HCT116 (cell line): ENCODE results near the gene CELF2. TPM values are rescaled to one million over a fixed set of nuclear protein-coding genes. Genes with fewer than 3 reads are reported as not detected.

Experiments
- ATAC-seq: fragments of 200-7000 bp; cut with Tn5 transposase; 2 replicates; pipeline ENCODE4 v1.9.1; 2020; ENCODE audit warnings: mild to moderate bottlenecking, moderate library complexity
- BruUV-seq: library from RNA; stranded (reverse); fragments of 400-500 nt; replicated peaks from 2 replicates; lab custom pipeline; 2021; lab: Mats Ljungman, UMichigan
- CTCF ChIA-PET: fragments of 300-600 bp; sonication (Branson Sonifier 250); formaldehyde crosslinking; loops from one replicate; lab custom pipeline; 2021; ENCODE audit warnings: antibody characterized with exemption; lab: Charles Lee
- POLR2A ChIA-PET: fragments of 300-600, 350-600 bp; sonication (Branson Sonifier 250); formaldehyde crosslinking; loops from one replicate; lab custom pipeline; 2021; ENCODE audit warnings: antibody characterized with exemption; lab: Charles Lee
- RAD21 ChIA-PET, 2 experiments: fragments of 300-600 bp; sonication (Branson Sonifier 250); formaldehyde crosslinking; loops; one replicate each; lab custom pipeline; 2023; ENCODE audit warnings: low total read pairs in 2 of 2; ENCODE audit not compliant: uncharacterized antibody in 2 of 2, unreplicated experiment in 2 of 2, low non-redundant PET in 1 of 2; lab: Charles Lee
- DNase-seq: peaks from one replicate; pipeline ENCODE4 v3.0.0-alpha.2; 2010; ENCODE audit warnings: low read depth, low spot score
- H2AFZ ChIP-seq: fragments of 200-600 bp; shearing (Covaris generic), sonication (generic); 2 replicates; pipeline ENCODE4 v1.6.1; 2017; ENCODE audit warnings: low read depth, mixed run types, mixed read lengths, antibody characterized with exemption, low read length; ENCODE audit not compliant: poor library complexity, severe bottlenecking
- H3K27ac ChIP-seq: 2 replicates; pipeline ENCODE4 v1.5.1; 2012; ENCODE audit warnings: low read depth, low read length
- H3K27me3 ChIP-seq: fragments of 200-600 bp; sonication (generic); 2 replicates; pipeline ENCODE4 v1.6.1; 2016; ENCODE audit warnings: mixed run types, low read length, mixed read lengths; ENCODE audit not compliant: insufficient read depth
- H3K36me3 ChIP-seq, 2 experiments: fragments of 200-500 bp in 1 of 2; fragments of 200-600 bp in 1 of 2; sonication (Bioruptor generic) in 1 of 2; sonication (generic) in 1 of 2; 2 replicates each; pipeline versions ENCODE4 v1.5.1 to v1.6.1; 2014 to 2016; ENCODE audit warnings: low read length in 2 of 2, inconsistent platforms in 1 of 2, mixed read lengths in 1 of 2, mixed run types in 1 of 2; ENCODE audit not compliant: insufficient read depth in 2 of 2, control insufficient read depth in 1 of 2
- H3K4me1 ChIP-seq, 2 experiments: fragments of 200-600 bp in 1 of 2; sonication (generic) in 1 of 2; 2 replicates each; pipeline versions ENCODE4 v1.5.1 to v1.6.1; 2012 to 2017; ENCODE audit warnings: low read length in 2 of 2, inconsistent platforms in 1 of 2, mild to moderate bottlenecking in 1 of 2, mixed read lengths in 1 of 2, mixed run types in 1 of 2, moderate library complexity in 1 of 2; ENCODE audit not compliant: insufficient read depth in 2 of 2, control insufficient read depth in 1 of 2
- H3K4me2 ChIP-seq: fragments of 200-600 bp; sonication (generic); 2 replicates; pipeline ENCODE4 v1.6.1; 2017; ENCODE audit warnings: mixed run types, low read length, mixed read lengths
- H3K4me3 ChIP-seq, 2 experiments: fragments of 200-600 bp in 1 of 2; sonication (generic) in 1 of 2; replicated peaks in 1 of 2; 2 replicates each; pipeline ENCODE4 v1.5.1; 2011 to 2016; ENCODE audit warnings: low read length in 2 of 2, control low read depth in 1 of 2, low read depth in 1 of 2, mild to moderate bottlenecking in 1 of 2, mixed read lengths in 1 of 2, mixed run types in 1 of 2
- H3K79me2 ChIP-seq: fragments of 200-600 bp; sonication (generic); 2 replicates; pipeline ENCODE4 v1.6.1; 2017; ENCODE audit warnings: mild to moderate bottlenecking, mixed run types, low read length, moderate library complexity, mixed read lengths; ENCODE audit not compliant: insufficient read depth
- H3K9ac ChIP-seq: fragments of 200-600 bp; sonication (generic); 2 replicates; pipeline ENCODE4 v1.6.1; 2016; ENCODE audit warnings: low read length, mixed read lengths
- H3K9me2 ChIP-seq: fragments of 200-600 bp; sonication (generic), shearing (Covaris generic); 2 replicates; pipeline ENCODE4 v1.6.1; 2017; ENCODE audit warnings: mixed run types, mild to moderate bottlenecking, moderate library complexity; ENCODE audit not compliant: insufficient read depth
- H3K9me3 ChIP-seq, 2 experiments: fragments of 200-500 bp in 1 of 2; fragments of 200-600 bp in 1 of 2; sonication (Bioruptor generic) in 1 of 2; sonication (generic) in 1 of 2; 2 replicates each; pipeline ENCODE4 v1.6.1; 2014 to 2017; ENCODE audit warnings: low read length in 2 of 2, mixed read lengths in 2 of 2, inconsistent platforms in 1 of 2, low read depth in 1 of 2, mild to moderate bottlenecking in 1 of 2, mixed run types in 1 of 2, moderate library complexity in 1 of 2; ENCODE audit not compliant: control insufficient read depth in 1 of 2, insufficient read depth in 1 of 2
- H4K20me1 ChIP-seq: fragments of 200-600 bp; sonication (generic), shearing (Covaris generic); 2 replicates; pipeline ENCODE4 v1.6.1; 2017; ENCODE audit warnings: mixed run types, mild to moderate bottlenecking, moderate library complexity; ENCODE audit not compliant: insufficient read depth
- CEBPB ChIP-seq: IDR thresholded peaks from 2 replicates; pipeline ENCODE4 v1.6.1; 2012; ENCODE audit warnings: low read depth
- EZH2 ChIP-seq: fragments of 200-600 bp; sonication (generic); IDR thresholded peaks from 2 replicates; pipeline ENCODE4 v1.6.1; 2017; ENCODE audit warnings: antibody characterized with exemption, mixed run types
- EZH2phosphoT487 ChIP-seq: fragments of 200-600 bp; IDR thresholded peaks from 2 replicates; pipeline ENCODE4 v1.6.1; 2018; ENCODE audit warnings: antibody characterized with exemption, borderline replicate concordance
- MAX ChIP-seq: IDR thresholded peaks from 2 replicates; pipeline ENCODE4 v1.6.1; 2012
- POLR2AphosphoS5 ChIP-seq: IDR thresholded peaks from 2 replicates; pipeline ENCODE4 v1.6.1; 2011; ENCODE audit warnings: mild to moderate bottlenecking, low read depth, low read length, moderate library complexity
- RAD21 ChIP-seq: IDR thresholded peaks from 2 replicates; pipeline ENCODE4 v1.6.1; 2012; ENCODE audit warnings: low read depth, mild to moderate bottlenecking
- SIN3A ChIP-seq: IDR thresholded peaks from 2 replicates; pipeline ENCODE4 v1.6.1; 2012; ENCODE audit warnings: low read depth
- SP1 ChIP-seq: IDR thresholded peaks from 2 replicates; pipeline ENCODE4 v1.6.1; 2012; ENCODE audit warnings: low read depth
- SRF ChIP-seq: IDR thresholded peaks from 2 replicates; pipeline ENCODE4 v1.6.1; 2012; ENCODE audit warnings: low read depth
- TCF7L2 ChIP-seq: IDR thresholded peaks from 2 replicates; pipeline ENCODE4 v1.7.0; 2011; ENCODE audit warnings: borderline replicate concordance, inconsistent platforms; ENCODE audit not compliant: insufficient read depth, insufficient read length; ENCODE audit errors: extremely low read depth
- YY1 ChIP-seq: IDR thresholded peaks from 2 replicates; pipeline ENCODE4 v1.6.1; 2011; ENCODE audit warnings: low read length, low read depth, moderate library complexity, mild to moderate bottlenecking; ENCODE audit not compliant: insufficient replicate concordance; ENCODE audit errors: extremely low read depth
- ZBTB33 ChIP-seq: IDR thresholded peaks from 2 replicates; pipeline ENCODE4 v1.6.1; 2011; ENCODE audit warnings: mild to moderate bottlenecking, low read length, moderate library complexity; ENCODE audit not compliant: insufficient replicate concordance; ENCODE audit errors: extremely low read depth
- ZFX ChIP-seq: fragments of 450-650 bp; IDR thresholded peaks from 2 replicates; pipeline ENCODE4 v1.6.1; 2017
- intact Hi-C: fragments of 100-400 bp; cut with micrococcal nuclease; formaldehyde crosslinking; loops from 2 replicates; pipeline ENCODE4 v1.10.0; 2022
- total RNA-seq: library from RNA; stranded (reverse); gene quantifications from one replicate; pipeline ENCODE4 v1.2.1, GENCODE V29; 2021; ENCODE audit not compliant: unreplicated experiment

CELF2 gene
- total RNA-seq, 1 experiment from 2014 or later: 0.66 TPM

GRCh38 chr10:11134411-11134810, 116.7 kb downstream of the CELF2 start:
- no peaks in the 10 kb centered on the region for H3K27me3 ChIP-seq
- H3K4me2 ChIP-seq: no peak overlapping the region
- H3K79me2 ChIP-seq: no peaks in the 10 kb centered on the region
- no peak for ATAC-seq
- no peak overlapping the region for H2AFZ ChIP-seq
- ChIA-PET CTCF (no interaction called here), RAD21 (no interaction called here), POLR2A (no interaction called here)
- H3K27ac ChIP-seq: no peak overlapping the region
- no peaks in the 10 kb centered on the region for H3K36me3 ChIP-seq
- BruUV-seq: no TSS peak
- H3K9ac ChIP-seq: no peak overlapping the region
- intact Hi-C loops: no loop called here
- H3K9me2 ChIP-seq: no peaks in the 10 kb centered on the region
- H3K4me3 ChIP-seq: no peak overlapping the region
- no peak for TF ChIP-seq EZH2phosphoT487
- TF ChIP-seq ZBTB33: no peak
- no peak for TF ChIP-seq TCF7L2
- no peak for TF ChIP-seq POLR2AphosphoS5
- H3K9me3 ChIP-seq: no peaks in the 10 kb centered on the region; a peak in 1 of 4 replicates
- DNase-seq: no peak
- no peaks in the 10 kb centered on the region for H3K4me1 ChIP-seq
- no peaks in the 10 kb centered on the region for H4K20me1 ChIP-seq

GRCh38 chr10:11135709-11136108, 118.0 kb downstream of the CELF2 start:
- H3K27ac ChIP-seq: no peak overlapping the region
- H3K4me1 ChIP-seq: no peaks in the 10 kb centered on the region
- ATAC-seq (no peak), DNase-seq (no peak)
- ChIA-PET RAD21 (no interaction called here), POLR2A (no interaction called here), CTCF (no interaction called here)
- no TSS peak for BruUV-seq
- no peaks in the 10 kb centered on the region for H4K20me1 ChIP-seq
- H3K9ac ChIP-seq: no peak overlapping the region
- no peaks in the 10 kb centered on the region for H3K27me3 ChIP-seq
- H2AFZ ChIP-seq: no peak overlapping the region
- H3K79me2 ChIP-seq: no peaks in the 10 kb centered on the region
- H3K9me3 ChIP-seq: no peaks in the 10 kb centered on the region; a peak in 1 of 4 replicates
- H3K9me2 ChIP-seq: no peaks in the 10 kb centered on the region
- no peak overlapping the region for H3K4me3 ChIP-seq
- no peaks in the 10 kb centered on the region for H3K36me3 ChIP-seq
- H3K4me2 ChIP-seq: no peak overlapping the region
- intact Hi-C loops: no loop called here
- TF ChIP-seq ZFX (no peak), EZH2phosphoT487 (no peak), YY1 (no peak), SRF (no peak), MAX (no peak), ZBTB33 (no peak), CEBPB (no peak), EZH2 (no peak), SP1 (no peak), RAD21 (no peak), SIN3A (no peak)
